Left renal cortex interstitium (tissue), 4 donors: ENCODE results near the gene LRTM1. TPM values are rescaled to one million over a fixed set of nuclear protein-coding genes. Genes with fewer than 3 reads are reported as not detected.

Experiments used
- DNase-seq, 4 donors: peaks; one replicate each; pipeline ENCODE4 v3.0.0-alpha.2; 2013; ENCODE audit warnings: low read depth in 4 of 4, low spot score in 2 of 4, missing footprints in 1 of 4
- polyA plus RNA-seq, 4 donors: library from polyadenylated mRNA; unstranded; fragments of 120-200 nt; gene quantifications; one replicate each; pipeline ENCODE4 v1.2.1, GENCODE V29; 2013; ENCODE audit not compliant: insufficient read length in 4 of 4

The LRTM1 gene
- not detected for polyA plus RNA-seq

DNA sequence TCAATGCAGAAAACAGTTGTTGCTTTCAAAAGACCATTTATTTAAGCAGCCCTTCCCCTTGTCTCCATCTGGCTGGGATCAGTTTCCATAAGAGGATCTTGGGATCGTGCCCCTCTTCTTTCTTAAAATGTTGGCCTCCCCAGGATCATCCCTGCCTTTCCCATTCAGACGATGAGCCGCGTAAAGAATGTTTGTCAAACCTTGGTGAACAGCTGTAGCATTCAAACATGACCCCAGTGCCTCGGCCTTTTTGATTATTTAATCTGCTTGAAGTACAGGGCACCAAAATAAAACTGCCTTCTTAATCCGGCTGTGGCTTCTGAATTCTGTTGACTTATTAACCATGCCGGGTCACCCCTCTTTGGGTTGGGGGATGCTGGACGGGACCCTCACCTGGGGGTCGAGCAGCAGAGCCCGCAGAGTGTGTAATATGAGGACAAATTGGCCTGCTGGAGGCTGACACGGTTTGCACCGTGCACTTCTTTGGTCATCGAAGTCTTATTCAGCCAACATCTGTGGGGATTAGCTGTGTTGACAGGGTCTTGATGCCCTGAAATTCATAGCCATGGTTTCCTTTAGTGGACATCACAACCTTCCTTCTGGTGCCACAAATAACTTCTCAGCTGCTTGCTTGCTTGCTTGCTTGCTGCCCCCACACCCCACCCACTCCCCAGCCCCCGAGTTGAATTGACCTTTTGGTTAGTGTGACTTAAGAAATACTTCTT is at the start of gene LRTM1:
LRTM1 (minus strand) TSS at position 14 of the 725 bp plus-strand sequence. CDS start 148 bp downstream, outside the sequence.
- no peak for DNase-seq

DNA sequence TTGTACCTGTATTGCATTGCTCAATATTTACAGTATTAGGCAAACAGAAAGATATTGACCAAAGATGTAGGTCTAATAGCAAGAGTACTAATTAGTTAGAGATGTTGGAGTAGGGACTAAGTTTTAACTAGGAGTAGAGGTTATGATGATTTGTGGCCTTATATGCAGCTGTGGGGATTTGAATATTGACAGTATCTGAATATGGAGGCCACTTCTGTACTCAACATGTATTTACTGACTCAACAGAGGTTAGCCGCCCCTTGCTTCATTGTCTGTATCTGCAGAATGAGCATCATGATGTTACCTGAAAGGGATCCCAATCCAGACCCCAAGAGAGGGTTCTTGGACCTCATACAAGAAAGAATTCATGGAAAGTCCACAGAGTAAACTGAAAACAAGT is 49.6 kb upstream of the LRTM1 start:
- DNase-seq: no peak

DNA sequence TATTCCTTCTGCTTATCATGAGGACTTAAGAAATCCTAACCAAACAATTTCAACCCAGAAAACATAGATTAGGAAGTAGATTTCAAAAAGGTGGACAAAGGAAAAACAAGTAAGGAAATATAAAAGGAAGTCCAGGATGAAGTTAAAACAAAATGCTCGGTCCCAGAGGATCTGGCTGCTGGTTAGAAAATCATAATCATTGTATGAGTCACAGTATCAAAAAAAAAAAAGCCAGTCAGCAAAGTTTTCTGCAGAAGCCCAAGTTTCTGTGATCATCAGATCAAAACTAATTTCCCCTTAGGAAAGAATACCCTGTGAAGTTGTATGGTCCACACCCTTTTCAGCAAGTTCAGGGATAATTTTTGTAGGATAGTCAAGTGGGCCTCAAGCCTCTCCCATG is 43.0 kb upstream of the LRTM1 start:
- no peak for DNase-seq

DNA sequence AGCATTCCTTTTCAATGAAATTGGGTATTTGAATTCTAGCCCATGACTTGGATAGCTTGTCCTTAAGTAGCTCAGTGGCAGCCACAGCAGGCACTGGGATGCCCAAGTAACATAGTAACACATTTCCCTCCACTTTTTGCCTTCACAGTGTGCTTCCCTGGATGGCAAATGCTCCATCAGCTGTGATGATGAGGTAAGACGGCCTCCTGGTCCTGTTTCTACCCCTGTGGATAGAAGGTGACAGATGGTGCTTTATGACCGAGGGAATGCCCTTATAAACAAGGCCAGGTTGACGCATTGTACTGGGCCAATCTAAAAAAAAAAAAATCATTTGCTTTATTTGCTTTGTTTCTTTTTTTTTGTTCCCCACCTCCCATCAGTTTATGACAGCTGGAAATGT is 41.8 kb upstream of the LRTM1 start:
- no peak for DNase-seq

DNA sequence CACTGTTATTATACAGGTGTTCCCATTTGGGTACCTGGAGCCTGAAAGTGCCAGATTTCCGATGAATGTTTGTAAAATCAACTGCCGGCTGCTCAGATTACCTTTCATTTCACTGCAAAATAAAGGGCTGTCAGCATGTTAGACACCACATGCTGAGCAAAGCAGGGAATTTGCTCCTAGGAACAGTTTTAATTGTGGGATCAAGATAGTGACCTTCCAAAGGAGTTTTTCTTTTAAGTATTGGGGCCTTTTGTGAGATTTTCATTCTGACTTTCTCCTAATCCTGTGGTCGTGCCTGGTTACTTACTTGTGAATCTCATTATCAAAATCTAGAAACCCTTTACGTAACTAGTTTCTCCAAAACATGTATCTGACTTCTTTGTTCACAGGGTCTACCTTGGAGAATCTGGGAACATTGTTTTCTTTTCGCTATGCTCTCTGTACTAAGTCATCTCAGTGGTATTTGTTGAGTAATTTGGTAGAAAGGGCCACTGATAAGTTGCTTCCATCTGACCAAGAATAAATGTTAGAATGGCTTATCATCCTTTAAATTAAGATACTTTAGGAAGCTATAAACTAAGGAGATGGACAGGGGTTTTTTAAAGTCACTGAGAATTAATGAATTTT is 40.8 kb upstream of the LRTM1 start:
- no peak for DNase-seq

DNA sequence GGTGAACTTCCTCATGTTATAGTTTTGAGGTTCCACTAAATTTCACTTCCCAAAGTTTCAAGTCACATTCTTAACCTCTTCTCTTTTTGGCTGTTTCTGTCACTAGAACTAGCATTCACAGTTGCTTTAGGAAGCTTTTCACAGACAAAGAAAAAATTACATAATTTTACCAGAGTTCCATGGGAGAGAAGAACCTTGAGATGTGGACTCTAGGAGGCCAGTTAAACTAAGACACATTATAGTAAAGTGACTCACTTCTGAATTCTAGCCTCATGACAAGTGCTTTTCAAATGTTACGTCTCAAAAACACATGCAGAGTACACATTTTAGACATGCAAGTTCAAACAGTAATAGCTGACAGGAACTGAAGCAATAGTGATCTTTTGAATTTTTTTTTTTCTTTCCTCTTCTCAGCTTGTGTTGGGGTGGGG is 39.9 kb upstream of the LRTM1 start:
- DNase-seq: no peak

DNA sequence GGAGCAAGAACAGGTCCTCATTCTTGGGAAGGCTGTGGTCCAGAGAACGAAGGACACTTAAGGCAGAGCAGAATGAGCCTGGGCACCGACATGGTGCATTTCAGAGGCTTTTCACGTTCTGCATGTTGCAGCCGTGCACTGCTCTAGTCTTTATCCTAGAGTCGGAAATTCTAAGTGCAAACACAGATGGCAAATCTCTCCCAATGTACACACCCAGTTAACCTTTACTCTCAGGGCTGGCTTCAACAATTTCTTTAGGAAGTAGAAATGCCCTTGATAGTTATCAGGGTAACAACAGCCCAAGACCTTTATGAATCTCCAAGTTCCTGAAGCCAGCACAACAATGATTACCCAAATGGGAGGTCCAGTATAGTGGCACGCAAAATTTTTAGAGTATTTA is 39.1 kb upstream of the LRTM1 start:
- no peak for DNase-seq

DNA sequence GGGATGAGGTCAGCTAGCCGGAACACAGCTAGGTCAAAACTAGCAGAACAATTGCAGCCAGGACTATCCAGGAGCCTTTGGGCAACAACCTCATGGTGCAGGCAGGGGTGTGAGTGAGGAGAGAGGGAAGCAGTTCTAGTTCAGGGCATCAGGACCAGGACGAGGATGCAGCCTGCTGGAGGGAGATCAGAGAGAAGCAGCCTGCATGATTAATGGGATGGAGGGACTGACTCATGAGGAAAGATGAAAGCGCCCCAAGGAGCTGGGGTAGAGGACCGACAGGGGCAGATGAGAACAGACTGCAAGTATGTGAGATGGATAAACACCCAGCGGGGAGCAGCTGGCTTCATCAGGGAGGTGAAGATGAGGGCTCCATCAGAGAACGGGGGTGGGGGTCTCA is 37.9 kb upstream of the LRTM1 start:
- no peak for DNase-seq

DNA sequence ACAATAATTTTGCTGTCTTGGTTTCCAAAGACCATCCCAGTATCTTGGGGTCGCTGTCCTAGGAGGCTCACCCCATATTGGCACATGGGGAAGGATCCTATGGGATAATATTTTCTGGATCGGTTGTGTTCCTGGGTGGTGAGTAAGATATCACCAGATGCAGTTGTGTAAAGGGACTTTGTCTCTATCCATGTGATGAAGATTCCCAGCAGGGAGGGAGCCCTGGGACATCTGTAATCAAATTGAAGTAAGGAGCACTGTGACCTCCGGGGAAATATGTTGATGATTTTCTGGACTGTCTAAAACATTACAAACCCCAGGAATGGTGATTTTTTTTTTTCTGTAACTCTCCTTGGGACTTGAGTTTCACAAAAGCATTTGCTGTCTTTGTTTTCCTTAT is 36.2 kb upstream of the LRTM1 start:
- no peak for DNase-seq

DNA sequence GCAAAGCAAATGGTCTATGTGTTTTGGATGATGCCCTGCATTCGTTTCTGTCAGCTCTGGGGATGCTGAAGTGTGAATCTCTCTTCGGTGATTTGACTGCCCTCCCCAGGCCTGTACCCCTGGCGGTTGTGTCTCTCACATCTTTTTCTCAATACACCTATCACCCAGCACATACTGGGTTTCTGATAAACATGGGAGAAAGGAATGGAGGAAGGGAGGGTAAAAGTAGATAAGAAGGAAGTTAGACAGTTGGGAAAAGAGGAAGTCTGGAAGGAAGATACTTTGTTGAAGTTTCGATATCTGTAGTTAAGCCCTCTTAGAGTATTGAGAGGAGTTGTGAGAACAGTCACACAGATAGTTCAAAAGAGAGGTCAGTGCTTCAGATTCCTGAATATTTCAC is 35.8 kb upstream of the LRTM1 start:
- no peak for DNase-seq

DNA sequence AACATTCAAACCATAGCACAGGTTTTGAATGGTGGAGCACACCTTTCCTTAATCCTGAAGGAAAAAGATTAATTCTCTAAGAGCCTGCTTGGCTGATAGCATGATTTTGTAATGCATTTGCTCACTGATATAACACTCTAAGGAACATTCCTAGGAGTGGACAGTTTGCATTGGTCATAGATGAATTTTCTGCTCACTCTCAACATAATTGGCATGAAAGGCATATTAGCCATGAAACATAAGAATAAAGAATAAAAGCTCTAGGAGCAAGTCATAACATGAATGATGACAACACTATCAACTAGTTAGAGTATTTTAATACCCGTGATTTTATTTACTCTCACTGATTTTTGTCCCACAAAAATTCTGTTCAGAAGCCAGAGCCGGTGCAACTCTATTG is 34.3 kb upstream of the LRTM1 start:
- no peak for DNase-seq

DNA sequence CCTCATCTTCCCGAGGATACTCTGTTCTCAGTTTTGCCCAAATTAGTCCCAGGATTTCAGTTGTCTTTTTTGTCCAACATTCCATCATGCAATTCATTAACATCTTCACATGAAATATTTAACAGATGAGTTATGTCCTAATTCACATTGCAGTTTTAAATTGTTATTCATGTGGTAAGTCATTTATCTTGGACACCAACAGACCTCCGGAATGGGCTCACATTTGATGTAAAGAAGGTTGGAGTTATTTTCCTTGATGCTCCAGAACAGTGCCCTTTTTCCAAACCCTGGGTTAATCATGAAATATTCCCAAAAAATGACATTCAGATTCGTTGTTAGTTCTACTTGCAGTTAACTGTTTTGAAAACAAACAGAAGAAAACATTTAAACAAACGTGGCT is 32.8 kb upstream of the LRTM1 start:
- DNase-seq: no peak

DNA sequence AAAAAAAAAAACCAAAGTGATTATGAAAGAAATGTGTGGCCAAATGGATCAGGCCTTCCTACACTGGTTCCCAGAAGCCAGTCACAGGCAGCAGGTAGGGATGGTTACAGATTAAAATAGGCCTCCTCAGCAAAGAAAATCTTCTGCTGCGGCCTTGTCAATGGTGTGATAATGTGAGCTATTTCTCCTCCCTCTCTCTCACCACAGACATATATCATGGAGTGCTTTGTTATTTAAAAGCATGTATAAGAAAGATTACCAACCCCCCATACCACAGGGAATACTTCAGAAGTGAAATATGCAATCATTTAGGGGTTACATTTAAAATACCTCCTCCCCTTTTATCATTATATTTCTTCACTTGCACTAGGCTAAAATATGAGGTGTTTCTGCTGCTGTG is 32.2 kb upstream of the LRTM1 start:
- DNase-seq: no peak

DNA sequence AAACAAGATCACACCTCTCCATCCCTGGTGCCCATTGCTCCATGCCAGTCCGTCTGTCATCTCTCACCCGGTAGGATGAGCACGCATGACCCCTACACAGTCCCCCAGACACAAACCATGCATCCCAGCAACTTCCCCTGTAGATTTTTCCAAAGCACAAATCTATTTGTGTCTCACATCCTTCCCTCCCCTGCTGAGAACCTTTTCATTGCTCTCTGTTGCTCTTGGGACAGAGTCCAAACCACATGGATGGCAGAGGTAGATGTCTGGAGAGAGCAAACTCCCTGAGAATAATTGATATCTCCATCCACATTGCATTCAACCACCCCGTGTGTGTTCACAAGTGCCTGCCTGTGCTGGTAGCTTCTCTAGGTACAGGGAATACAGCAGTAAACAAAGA is 29.9 kb upstream of the LRTM1 start:
- DNase-seq: no peak

DNA sequence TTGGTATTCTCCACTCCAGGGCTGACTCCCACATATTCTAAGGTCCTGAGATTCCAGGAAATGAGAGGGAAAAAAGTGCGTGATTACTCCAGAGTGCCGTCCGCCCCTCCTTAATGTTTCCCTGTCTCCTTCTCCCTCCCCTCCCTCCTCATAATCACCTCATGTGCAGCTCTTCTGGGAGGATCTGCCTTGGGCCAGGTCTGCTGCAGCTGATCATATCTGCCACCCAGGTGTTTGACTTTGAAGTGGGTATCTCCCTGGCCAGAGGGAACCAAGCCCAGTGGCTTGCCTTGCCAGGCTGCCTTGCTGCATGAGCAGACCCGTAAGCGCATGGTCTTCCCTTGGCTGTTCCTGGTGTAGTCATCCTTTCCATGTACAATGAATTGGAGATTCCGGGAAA is 28.1 kb upstream of the LRTM1 start:
- DNase-seq: no peak

DNA sequence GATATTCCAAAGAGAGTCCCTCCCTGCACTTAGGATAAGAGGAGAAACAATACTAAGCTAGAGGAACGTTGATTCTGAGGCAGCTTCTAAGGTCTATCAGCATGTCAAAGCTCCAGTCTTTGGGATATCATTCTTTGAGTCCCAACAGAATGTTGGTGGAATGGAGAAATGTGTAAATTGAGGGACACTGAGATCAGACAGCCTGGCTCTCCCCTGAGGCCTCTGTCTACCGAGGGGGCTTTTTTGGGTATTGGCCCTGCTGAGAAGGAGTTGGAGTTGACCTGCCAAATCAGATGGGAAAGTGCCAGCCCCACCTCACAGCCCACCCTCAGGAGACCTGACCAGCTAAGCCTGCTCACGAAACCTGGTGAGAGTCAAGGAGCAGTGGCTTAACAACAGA is 27.6 kb upstream of the LRTM1 start:
- DNase-seq: no peak

DNA sequence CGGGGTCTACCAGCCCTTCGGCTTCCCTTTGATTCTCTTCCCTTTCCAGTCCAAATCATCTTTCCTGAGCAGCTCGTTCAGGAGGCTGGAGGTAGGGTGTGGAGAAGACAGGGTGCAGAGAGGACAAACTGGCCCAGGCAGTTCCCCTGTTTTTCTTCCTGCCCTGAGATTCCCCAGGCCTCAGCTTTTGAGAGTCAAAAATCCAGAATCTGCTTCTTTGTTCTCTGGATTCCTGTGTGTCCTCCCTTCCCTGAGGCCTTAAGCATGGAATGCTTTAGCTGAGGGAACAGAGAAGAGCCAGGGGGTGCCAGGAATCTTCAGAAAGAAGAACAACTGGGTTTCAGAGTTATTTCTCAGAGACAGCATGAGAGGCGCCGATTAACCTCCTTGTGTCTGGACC is 26.7 kb upstream of the LRTM1 start:
- no peak for DNase-seq

DNA sequence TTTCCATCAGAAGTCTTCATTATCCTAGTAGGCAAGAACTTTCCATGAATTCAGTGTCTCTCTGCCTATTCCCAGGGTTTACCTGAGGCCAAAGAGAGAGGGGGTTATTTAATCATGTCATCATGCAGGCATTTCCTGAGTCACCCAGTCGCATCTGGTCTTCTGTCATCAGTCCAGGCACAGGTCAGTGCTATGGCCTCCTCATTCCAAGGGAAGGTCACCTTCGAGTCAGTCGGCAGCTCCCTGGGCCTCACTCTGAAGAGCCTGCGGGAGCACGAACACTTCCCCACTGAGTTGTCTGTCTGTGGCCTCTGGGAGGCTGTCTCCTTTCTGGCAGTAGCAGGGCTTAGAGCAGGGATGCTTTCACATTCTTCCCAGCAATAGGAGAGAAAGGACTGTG is 26.2 kb upstream of the LRTM1 start:
- no peak for DNase-seq

DNA sequence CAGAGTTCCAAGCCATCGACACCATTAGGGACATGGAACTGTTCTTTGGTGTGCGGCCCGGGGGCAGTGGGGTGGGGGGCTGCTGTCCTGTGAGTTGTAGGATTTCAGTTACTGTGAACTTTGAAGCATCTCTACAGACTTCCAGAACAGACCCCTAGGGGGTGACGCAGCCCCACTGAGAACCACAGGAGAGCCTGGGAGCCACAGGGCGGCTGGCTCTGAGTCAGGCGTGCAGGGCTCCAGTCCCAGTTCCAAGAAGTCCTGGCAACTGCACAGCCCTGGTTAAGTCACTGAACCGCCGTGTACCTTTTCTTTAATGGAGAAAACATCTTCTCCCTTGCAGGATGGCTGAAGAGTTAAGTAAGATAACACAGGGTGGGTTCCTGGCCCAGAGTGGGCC is 23.5 kb upstream of the LRTM1 start:
- DNase-seq: peak in 2 of 4 donors; percentile 32 to 44

DNA sequence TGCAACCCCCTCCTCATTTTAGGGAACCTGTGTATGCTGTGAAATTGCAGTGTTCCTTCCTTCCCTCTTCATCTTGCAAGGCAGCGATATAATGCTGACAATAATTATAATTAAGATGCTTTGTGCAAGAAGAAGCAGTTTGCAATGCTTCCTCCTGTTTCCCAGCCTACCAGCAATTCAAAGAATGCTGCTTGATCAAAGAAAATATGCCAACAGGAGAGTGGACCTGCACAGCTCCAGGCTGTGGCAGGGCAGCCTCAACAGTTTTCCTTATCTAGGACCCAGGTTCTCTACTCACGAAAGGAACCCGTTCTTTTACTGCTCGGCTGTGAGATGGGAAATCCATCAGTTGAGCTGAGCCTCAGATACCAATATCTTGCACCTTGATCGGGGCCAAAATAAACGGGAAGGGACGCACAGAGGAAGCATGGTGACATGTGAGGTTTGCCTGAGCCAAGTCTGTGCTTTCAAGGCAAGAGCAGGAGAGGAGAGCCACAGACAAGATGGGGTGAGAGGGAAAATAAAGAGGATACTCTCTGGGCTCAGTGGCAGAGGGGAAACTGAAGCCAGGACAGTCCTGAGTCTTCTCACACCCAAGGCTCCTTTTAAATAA is 22.6 kb upstream of the LRTM1 start:
- no peak for DNase-seq

DNA sequence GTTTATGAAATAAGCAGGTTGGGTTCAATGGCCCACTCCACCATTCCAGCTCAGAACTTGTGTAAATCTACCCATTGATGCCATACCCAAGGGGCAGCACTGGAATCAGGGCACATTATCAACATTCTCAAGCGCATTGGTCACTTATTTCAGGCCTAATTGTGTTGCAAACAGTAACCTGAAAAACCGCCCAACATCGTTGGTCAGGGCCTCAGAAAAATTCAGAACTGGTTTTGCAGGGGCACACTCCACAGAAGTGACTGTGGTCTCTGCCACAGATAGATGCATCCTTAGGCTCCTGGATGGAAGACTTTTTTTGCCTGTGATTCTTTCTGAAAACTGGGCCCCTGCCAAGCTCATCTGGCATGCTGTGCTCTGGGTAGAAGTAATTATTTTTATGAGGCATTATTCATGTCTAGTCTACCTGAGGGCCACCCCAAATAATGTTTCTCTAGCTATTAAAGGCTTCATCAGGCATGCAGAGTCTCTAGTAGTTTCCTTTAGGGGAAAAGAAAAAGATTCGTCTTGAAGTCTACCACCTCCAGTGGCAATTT is 21.7 kb upstream of the LRTM1 start:
- no peak for DNase-seq
